ENCODE data around the gene FEV.

DNA sequence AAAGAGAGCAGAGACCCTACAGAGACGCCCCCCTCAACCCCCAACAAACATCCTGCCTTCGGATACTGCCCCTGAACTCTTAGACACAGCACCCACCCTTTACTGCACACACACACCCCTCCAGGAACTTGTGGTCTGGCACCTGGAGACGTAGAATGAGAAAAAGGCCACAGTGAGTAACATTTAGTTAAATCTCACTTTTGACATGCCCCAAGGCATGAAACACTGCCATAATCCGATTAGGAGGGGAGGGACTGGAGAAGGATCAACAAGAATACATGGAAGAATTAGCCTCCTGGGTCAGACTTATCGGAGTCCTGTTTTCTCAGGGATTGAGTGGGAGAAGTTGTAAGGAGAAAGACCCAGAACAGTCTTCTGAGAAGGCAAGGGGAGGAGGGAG lies 21.4 kb downstream of the FEV start:
- TF ChIP-seq POLR2A (IDR thresholded peaks at IDR 0.05; ENCODE audit: low read length): no peak
- TF ChIP-seq GATA1 (IDR thresholded peaks at IDR 0.05; ENCODE audit: low read depth, low read length): no peak

All from erythroblast (primary cell).